PFSK-1 (cell line): ENCODE data around the gene PFAS.

Source experiments
- SIN3A ChIP-seq: IDR thresholded peaks from 2 replicates; pipeline ENCODE4 v1.6.1; 2012; ENCODE audit warnings: mild to moderate bottlenecking, low read length, moderate library complexity, borderline replicate concordance; ENCODE audit not compliant: insufficient read depth
- TAF1 ChIP-seq: IDR thresholded peaks from 2 replicates; pipeline ENCODE4 v1.6.1; 2012; ENCODE audit warnings: low read length, control low read depth, borderline replicate concordance; ENCODE audit not compliant: insufficient read depth

DNA sequence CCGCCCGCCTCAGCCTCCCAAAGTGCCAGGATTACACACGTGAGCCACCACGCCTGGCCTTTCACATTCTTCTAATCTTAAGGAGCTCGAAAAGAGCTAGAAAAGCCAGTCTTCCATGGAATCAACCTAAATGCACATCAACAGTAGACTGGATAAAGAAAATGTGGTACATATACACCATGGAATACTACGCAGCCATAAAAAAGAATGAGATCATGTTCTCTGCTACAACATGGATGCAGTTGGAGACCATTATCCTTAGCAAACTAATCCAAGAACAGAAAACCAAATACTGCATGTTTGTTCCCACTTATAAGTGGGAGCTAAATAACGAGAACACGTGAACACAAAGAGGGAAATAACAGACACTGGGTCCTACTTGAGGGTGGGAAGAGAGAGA is 4.3 kb upstream of the PFAS start:
- TF ChIP-seq TAF1 (no peak), SIN3A (no peak)
